GM12872 (cell line): ENCODE data around the gene FUT8.

Experiments
- CTCF ChIP-seq: IDR thresholded peaks from 3 replicates; pipeline ENCODE4 v1.5.1; 2011; ENCODE audit warnings: low read depth, mild to moderate bottlenecking, low read length, moderate library complexity; ENCODE audit not compliant: insufficient read depth

FUT8 gene

GRCh38 chr14:65696801-65697200 is 284.3 kb downstream of the FUT8 start:
- no peak for TF ChIP-seq CTCF

DNA sequence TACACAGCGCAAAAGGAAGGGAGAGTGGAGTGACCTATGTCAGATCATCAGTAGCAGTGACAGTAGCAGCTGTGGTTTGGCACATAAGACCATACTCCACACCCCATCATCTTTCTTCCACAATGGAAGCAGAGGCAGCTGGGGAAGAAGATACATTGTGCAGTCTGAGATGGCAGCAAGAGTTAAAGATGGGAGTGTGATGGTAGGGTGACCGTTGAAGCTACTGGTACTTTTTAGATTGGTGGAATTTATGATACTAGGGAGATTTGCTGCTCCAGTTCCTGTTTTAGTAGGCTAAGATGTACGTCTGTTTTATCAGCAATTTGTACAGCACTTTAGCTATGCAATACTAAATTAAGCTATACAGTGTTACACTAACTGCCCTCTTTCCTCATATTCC is 291.0 kb downstream of the FUT8 start:
- no peak for TF ChIP-seq CTCF

GRCh38 chr14:65703996-65704395 is 291.5 kb downstream of the FUT8 start:
- no peak for TF ChIP-seq CTCF

DNA sequence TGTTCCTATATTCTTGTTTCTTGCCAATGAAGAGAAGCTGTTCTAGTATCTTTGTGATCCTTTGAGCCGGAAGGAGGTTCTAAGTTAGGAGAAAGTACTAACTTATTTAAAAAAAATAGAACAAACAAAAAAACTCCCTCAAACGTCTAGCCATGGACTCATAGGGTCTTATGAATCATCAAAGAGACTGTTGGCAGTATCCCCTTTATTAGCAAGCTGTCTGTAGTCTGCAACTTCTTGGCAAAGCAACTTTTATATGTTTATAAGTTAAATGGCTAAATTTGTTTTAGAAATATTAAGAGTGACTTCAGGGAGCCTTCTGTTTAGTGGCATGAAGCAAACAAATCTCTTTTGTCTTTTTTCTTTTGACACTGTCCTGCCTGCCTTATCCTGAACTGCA is 291.9 kb downstream of the FUT8 start:
- no peak for TF ChIP-seq CTCF

DNA sequence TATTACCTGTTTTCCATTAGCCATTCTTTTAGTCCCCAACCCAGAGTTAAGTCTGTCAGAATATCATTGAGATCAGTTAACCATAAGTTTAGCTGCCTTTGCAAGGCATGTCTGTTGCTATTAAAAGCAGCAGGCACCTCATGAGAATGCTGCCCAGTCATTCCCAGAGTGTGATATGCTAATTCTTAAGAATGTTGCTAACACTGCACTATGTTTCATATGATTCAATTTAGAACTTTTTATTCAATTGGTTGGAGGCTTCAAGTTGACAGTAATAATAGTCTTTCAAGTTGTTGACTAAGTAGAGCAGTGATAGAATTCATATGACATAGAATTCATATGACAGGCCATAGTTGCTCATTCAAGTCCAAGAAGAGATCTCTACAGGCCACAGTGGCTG is 292.3 kb downstream of the FUT8 start:
- TF ChIP-seq CTCF = no peak

GRCh38 chr14:65709576-65709975 is 297.0 kb downstream of the FUT8 start:
- TF ChIP-seq CTCF = no peak

- TF ChIP-seq CTCF = no peak
Measured at GRCh38 chr14:65718629-65719028, 306.1 kb downstream of the FUT8 start.

DNA sequence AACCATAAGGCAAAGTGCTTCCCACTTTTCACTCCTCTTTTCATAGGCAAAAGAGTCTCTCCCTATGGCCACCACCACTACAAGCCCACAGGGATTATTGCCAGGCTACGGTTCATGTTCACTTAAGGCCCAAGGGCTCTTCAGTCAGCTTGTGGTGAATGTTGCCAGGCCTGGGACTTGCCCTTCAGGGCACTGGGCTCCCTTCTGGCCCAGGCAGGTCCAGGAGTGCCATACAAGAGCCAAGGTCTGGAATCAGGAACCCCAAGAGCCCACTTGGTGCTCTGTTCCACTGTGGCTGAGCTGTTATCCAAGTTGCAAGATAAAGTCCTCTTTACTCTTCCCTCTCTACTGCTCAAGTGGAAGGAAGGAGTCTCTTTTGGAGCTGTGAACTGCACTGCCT is 307.6 kb downstream of the FUT8 start:
- no peak for TF ChIP-seq CTCF
